Hematopoietic multipotent progenitor cell treated with erythropoietin and hydrocortisone succinate and interleukin-3 and kit ligand, for 17 days (in vitro differentiated cells): ENCODE data around the gene ARMC10.
"Not testable (repeated sequence)": the region's sequence is repeated elsewhere in the genome, so short reads cannot be mapped to it uniquely, and the experiment has no call there.

Experiments used
- DNase-seq: peaks from one replicate; pipeline ENCODE4 v3.0.0-alpha.2; 2015; ENCODE audit warnings: low spot score

Gene ARMC10

DNA sequence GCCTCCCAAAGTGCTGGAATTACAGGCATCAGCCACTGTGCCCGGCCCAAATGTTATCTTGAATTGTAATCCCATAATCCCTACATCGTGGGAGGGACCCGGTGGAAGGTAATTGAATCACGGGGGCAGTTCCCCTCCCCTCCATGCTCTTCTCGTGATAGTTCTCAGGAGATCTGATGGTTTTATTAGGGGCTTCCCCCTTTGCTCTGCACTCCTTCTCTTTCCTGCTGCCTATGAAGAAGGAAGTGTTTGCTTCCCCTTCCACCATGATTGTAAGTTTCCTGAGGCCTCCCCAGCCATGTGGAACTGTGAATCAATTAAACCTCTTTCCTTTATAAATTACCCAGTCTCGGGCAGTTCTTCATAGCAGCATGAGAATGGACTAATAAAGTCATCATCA, 3.3 kb downstream of the ARMC10 start:
- not testable (repeated sequence) for DNase-seq

DNA sequence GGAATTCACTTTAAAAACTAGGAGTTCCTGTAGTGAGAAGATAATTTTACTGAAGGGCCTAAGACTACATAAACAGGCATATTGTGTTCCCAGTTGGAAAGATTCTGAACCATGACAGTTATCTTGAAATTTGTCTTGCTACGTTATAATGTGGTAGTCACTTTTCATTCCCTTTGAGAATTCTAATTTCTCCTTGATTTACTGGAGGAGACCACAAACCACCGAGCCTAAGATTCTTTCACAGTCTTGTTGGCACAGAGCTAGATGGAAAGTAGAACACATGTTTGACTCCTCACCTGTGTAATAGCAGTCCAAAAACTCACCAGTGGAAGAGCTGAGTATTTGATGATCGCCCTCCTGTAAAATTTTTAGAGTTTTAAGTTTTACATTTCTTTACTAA, 4.9 kb downstream of the ARMC10 start:
- DNase-seq = no peak

DNA sequence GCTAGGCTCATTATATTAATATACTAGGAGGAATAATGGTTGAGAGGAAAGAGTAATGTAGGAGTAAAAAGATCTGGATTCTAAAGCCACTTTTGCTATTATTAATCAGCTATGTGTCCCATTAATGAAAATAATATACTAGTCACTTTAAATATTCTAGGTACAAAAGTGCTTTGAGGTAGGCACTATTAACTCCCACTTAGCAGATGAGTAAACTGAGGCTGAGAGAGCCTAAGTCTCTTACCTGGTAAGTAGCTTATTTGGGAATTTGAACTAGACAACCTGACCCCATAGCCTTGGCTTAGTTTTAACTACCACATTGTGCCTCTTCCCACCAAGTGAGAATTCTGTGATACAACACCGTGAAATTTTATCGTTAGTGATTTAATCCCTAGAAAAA, 6.0 kb downstream of the ARMC10 start:
- DNase-seq = no peak

DNA sequence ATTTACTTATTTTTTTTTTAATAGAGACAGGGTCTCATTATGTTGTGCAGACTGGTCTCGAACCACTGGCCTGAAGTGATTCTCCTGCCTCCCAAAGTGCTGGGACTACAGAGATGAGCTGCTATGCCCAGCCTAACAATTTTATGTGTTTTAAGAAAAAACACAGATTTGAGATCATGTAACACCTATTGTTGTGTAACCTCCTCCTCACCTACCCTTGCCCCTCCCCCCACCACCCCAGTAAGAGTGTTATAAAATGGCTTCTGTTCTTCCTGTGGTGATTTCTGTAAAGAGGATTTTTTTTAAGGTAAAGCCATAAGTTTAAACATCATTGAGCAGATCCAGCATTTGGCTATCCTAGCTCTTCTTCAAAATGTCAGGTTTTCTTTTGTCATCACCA, 7.6 kb downstream of the ARMC10 start:
- DNase-seq = no peak

DNA sequence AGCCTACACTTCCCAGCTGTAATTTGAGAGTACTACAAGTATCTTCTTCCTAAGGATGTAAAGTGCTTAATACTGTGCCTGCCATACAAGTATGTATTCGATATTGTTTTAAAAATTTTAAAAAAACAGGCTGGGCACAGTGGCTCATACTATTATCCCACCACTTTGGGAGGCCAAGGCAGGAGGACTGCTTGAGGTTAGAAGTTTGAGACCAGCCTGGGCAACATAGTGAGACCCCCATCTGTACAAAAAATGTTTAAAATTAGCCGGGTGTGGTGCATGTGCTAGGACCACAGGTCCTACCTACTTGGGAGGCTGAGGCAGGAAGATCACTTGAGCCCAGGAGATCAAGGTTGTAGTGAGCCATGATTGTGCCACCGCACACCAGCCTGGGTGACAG, 8.3 kb downstream of the ARMC10 start:
- DNase-seq = no peak

DNA sequence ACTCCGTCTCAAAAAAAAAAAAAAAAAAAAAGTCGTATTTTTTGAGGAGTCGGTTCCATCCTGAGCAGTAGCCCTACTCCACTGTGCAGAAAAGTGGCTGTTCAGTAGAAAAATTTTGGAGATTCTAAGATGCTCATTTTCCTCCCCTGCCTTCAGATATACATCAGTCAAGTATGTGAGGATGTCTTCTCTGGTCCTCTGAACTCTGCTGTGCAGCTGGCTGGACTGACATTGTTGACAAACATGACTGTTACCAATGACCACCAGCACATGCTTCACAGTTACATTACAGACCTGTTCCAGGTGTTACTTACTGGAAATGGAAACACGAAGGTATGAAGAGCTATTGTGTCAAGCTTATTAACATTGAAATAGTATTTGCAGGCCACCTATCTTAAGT, 17.4 kb downstream of the ARMC10 start:
- DNase-seq = not testable (repeated sequence)

DNA sequence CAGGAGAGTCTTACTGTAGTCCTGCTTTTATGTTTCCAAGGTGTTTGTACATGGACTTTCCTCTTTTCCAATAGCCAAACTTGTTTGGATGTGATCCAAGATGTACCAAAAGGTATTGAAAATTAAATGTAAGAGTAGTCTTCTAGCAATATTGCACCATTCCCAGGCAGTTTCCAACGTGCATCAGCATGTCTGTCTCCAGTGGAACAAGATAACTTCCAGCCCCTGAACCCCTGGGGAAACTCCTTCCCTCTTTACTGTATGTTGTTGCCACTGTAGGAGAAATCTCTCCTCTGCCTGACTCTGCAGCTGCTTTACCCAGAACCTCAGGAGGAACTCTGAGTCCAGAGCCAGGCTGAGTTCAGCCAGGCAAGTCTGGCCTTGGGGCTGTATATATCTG, 18.5 kb downstream of the ARMC10 start:
- no peak for DNase-seq

DNA sequence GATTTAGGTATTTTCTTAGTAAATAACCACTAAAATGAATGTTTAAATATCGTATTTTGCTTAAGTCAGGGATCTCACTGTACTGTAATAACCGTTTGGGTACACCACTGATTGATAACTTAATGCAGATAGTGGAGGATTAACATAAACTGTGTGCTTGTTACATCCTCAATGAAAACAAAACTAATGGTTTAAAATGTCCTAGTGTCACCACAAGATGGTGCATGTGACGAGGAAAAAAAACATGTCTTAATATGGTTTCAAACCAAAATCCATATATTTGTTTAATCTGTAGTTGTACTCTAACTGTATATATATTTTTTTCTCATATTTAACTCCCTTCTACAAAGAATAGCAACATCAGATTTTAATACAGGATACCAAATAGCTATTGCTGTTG, 19.2 kb downstream of the ARMC10 start:
- peak; percentile 61 for DNase-seq

DNA sequence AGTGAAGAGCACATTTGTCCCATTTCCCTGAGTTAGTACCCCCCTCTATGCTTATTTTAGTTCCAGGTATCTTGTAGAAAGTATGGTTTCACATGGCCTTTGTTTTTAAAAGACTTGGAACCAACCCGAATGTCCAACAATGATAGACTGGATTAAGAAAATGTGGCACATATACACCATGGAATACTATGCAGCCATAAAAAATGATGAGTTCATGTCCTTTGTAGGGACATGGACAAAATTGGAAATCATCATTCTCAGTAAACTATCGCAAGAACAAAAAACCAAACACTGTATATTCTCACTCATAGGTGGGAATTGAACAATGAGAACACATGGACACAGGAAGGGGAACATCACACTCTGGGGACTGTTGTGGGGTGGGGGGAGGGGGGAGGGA, 20.6 kb downstream of the ARMC10 start:
- not testable (repeated sequence) for DNase-seq

DNA sequence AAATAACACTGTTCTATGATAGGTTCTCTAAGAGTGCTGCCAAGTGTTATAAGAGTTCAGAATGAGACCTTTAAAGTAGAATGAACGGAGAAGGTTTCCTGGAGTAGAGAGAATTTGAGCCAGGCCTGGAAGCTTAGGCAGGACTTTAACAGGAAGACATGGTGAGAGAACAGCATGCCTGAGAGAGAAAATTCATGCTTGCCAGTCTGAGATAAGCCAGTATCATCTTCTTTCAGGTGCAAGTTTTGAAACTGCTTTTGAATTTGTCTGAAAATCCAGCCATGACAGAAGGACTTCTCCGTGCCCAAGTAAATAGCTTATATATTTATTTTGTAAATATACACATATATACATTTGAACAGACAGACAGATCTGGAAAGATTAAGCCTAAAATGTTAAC, 22.1 kb downstream of the ARMC10 start:
- peak; percentile 60 for DNase-seq

DNA sequence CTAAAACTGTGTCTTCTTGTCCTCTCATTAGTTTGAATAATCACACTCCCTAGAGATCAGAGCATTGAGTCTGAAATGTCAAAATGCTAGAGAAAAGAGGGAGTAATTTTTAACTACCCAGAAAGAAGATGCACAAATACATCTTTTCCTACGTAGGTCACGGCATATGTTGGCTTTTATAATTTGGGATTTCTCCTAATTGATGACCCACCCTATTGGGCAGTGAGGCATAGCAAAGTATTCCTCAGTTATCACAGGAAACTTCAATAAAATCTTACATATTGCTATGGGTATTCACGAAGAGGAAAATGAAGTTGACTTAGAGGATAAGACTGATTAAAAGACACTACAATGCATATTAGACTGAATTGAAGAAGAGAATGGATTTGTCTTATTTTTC, 25.4 kb downstream of the ARMC10 start:
- DNase-seq = no peak

DNA sequence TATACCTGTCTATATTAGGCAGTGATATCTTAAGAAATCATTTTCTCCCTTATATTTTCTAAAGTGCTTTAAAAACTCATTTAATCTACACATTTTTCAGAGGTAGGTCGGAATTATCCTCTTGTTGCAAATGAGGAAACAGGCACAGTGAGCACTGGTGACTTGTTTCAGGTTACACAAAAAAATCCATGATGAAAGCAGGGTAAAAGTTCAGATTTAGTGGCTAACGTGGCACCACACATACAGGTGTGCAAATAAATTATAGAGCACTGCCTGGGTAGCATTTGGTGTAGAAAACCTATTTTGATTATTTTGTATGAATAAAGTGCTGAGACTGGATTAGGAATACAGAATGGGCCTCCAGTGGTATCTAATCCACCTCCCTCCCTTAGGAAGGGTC, 26.6 kb downstream of the ARMC10 start:
- DNase-seq = no peak

DNA sequence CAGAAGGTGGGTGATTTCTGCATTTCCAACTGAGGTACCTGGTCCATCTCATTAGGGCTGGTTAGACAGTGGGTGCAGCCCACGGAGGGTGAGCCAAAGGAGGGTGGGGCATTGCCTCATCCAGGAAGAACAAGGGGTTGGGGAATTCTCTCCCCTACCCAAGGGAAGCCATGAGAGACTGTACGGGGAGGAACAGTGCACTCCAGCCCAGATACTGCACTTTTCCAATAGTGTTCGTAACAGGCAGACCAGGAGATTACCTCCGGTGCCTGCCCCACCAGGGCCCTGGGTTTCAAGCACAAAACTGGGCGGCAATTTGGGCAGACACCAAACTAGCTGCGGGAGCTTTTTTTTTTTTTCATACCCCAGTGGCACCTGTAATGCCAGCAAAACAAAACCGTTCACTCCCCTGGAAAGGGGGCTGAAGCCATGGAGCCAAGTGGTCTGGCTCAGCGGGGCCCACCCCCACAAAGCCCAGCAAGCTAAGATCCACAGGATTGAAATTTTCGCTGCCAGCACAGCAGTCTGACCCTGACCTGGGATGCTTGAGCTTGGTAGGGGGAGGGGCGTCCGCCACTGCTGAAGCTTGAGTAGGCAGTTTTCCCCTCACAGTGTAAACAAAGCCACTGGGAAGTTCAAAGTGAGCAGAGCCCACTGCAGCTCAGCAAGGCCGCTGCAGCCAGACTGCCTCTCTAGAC, 31.2 kb downstream of the ARMC10 start:
- DNase-seq = no peak

DNA sequence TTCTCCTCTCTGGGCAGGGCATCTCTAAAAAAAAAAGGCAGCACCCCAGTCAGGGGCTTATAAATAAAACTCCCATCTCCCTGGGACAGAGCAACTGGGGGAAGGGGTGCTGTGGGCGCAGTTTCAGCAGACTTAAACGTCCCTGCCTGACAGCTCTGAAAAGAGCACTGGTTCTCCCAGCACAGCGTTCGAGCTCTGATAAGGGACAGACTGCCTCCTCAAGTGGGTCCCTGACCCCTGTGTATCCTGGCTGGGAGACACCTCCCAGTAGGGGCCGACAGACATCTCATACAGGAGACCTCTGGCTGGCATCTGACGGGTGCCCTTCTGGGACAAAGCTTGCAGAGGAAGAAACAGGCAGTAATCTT, 31.7 kb downstream of the ARMC10 start:
- not testable (repeated sequence) for DNase-seq

DNA sequence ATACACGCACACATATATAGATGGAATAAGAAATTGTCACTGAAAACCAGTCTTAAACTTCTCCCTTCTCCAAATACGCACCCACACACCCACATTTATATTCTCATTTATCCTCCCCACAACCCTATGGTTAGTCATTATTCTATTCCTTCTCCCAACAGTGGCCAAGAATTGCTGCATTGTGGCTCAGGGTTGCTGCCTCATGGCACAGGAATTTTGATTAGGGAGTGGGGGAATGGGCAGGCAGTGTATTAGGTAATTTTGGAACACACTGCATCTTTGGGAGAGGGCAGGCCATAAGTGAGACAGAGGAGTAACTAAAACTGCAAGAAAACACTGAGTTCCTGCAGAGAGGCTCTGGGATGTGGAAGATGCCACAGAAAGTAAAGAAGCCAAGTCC, 38.2 kb downstream of the ARMC10 start:
- DNase-seq = no peak

DNA sequence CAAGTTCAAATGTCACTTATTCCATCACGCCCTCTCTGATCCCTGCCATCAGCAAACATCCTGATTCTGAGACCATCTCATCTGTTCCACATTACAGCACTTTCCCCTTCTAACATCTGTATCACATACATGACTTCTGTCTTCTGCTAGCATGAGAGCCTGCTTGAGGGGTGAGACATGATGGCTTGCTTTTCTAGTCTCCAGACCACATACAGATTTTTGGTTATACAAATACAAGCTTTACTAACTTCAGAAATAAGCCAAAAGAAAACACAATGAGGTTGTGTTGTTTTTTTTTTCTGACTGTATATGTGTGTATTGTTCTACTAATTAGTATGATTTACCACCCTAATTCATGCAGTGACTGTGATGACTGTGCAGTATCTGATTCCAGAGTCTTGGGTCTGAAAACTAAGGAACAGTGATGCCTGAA, 39.7 kb downstream of the ARMC10 start:
- no peak for DNase-seq

DNA sequence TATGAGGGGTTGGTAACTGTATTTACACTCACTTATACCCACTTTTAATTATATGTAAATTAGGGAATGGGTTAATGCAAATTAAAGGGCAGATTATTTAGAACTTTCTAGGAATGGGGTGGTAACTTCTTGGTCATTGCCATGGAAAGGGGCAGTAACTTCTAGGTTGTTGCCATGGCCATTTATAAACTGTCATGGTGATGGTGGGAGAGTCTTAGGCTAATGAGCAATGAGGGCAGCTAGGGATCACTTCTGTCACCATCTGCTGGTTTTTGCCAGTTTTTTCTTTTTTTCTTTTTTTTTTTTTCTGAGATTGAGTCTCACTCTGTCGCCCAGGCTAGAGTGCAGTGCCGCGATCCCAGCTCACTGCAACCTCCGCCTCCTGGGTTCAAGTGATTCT, 40.8 kb downstream of the ARMC10 start:
- DNase-seq = no peak

DNA sequence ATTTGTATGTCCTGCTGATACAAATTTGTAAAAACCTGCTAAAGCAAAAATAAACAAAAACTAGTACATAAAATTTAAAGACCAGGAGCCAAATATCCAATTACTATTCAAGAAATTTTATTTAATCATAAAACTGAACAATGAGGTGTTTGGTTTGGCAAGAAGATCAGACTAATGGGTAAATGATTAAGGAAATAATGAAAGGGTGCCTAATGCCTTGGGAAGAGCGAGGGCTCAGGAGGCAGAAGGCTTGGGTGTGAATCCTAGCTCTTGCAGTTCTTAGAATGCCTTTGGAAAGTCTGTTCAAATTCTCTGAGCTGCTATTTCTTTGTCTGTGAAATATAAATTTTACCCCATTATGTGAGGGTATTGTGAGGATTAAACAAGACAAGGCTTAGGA, 41.6 kb downstream of the ARMC10 start:
- no peak for DNase-seq

DNA sequence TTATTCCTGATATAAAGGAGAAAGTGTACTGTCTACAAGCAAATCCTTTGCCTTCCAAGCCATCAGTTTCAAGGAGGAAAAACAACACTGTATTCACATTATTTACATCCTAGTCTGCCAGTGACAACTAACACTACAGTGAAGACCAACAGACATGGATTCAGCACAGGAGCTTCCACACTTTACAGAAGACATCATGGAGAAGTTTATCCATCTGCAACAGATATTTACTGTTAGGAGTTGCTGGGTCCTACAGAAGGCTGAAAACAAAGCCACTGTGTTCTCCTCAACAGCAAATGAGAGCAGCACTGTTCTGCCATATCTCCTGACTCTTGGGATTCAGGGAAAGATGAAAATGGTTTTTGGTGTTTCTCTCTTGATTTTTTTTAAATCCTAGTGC, 42.1 kb downstream of the ARMC10 start:
- no peak for DNase-seq

DNA sequence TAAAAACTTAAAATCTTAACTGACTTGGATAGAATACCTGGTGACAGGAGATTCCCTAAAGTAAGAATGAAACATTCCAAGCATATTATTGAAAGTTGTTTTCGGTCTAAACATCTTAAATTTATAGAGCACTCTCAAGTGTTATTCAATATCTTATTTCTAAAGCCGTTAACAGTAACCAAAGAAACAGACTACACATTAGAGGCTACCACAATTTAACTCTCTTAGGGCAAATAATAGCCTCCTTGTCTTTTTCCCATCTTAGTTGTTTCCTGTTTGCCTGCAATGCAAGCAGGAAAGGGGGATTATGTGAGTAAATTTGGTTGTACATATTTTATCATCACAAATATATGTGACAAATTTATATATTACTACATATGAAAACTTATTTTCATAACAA, 42.5 kb downstream of the ARMC10 start:
- DNase-seq = no peak

DNA sequence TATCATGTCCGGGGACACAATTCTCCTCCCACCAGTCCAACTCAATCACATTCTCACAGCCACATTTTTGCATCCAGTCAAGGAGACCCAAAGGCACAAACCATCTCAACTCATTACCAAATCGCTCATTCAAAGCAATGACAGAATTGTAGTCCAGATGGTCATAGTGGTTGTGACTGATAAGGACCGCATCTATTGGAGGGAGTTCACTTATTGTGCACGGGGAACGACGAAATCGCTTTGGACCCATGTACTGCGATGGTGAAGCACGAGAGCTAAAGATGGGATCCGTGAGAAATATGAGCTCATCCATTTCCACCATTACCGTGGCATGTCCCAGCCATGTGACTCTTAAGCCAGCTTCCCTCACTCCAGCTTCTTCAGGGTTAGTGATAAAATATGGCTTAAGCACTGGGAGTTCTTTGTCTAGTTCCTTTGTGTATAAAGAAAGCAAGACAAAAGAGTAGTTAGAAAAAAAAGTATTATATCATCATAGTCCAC, 44.9 kb downstream of the ARMC10 start:
- DNase-seq = no peak

DNA sequence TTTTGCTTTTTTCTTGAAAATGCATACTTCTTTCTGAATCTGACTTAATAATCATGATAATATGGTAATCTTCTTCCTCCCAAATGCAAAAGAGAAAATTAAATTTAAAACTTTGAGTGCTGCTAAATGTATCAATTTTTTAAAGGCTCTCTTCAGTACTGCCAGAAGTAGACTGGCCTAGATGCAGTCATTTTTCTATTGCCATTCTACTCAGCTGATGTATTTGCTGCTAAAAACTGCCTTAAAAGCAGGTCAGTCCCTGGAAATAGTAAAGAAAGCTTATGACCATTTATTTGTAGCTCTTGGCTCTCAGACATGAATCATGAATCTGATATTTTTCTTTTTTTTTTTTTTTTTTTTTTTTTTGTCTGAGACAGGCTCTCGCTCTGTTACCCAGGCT, 45.4 kb downstream of the ARMC10 start:
- DNase-seq = peak; percentile 3

DNA sequence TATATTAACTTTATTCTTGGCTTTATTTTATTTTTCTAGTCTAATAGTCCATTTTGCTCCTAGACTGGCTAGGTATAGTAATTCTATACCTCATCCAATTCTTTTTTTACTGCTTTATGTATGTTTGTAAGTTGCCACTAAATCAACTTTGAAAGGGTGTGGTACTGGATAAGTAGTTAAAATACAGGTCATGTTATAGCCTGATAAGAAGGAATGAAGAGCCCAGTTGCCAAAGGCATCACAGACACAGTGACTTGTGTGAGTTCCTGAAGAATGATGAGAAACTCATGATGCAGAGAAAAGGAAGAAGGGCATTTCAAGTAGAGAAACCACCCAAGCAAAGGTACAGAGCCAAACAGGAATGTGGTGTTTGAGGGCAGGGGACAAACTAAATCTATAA, 46.7 kb downstream of the ARMC10 start:
- DNase-seq = peak; percentile 76

DNA sequence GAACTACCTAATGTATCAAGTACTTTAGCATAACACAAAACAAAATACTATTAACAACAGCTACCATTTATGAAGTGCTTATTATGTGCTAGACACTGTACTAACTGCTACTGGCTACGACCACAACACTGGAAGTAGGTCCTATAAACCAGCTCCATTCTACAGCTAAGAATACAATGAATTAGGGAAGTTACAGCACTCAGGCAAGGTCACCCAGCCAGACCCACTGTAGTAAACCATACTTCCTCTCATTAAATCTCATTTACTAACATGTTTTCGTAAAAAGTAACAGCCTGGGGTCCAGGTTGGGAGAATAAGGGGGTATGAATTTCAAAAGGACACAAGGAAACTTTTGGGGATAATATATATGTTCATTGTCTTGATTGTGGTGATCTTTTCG, 48.6 kb downstream of the ARMC10 start:
- no peak for DNase-seq
